IPS-20b (cell line): ENCODE data around the gene E2F3.

ENCODE experiments used
- H3K27ac ChIP-seq: one replicate; pipeline ENCODE4 v1.5.1; 2013; ENCODE audit warnings: low read length
- H3K27me3 ChIP-seq: 2 replicates; pipeline ENCODE4 v1.6.1; 2013; ENCODE audit warnings: mild to moderate bottlenecking, low read length, inconsistent platforms; ENCODE audit not compliant: insufficient read depth
- H3K36me3 ChIP-seq: 2 replicates; pipeline ENCODE4 v1.6.1; 2013; ENCODE audit warnings: low read depth, mild to moderate bottlenecking, inconsistent platforms, low read length, moderate library complexity; ENCODE audit not compliant: insufficient read depth
- H3K4me1 ChIP-seq: 2 replicates; pipeline ENCODE4 v1.6.1; 2013; ENCODE audit warnings: mild to moderate bottlenecking, control low read depth, inconsistent platforms, low read length, moderate library complexity; ENCODE audit not compliant: insufficient read depth
- H3K4me3 ChIP-seq: 2 replicates; pipeline ENCODE4 v1.5.1; 2013; ENCODE audit warnings: mild to moderate bottlenecking, low read length, inconsistent platforms
- H3K9ac ChIP-seq: 2 replicates; pipeline ENCODE4 v1.6.1; 2013; ENCODE audit warnings: low read depth, mild to moderate bottlenecking, inconsistent platforms, low read length, moderate library complexity
- H3K9me3 ChIP-seq: 2 replicates; pipeline ENCODE4 v1.6.1; 2013; ENCODE audit warnings: mild to moderate bottlenecking, low read depth, low read length, inconsistent platforms; ENCODE audit not compliant: insufficient read depth

The E2F3 gene

DNA sequence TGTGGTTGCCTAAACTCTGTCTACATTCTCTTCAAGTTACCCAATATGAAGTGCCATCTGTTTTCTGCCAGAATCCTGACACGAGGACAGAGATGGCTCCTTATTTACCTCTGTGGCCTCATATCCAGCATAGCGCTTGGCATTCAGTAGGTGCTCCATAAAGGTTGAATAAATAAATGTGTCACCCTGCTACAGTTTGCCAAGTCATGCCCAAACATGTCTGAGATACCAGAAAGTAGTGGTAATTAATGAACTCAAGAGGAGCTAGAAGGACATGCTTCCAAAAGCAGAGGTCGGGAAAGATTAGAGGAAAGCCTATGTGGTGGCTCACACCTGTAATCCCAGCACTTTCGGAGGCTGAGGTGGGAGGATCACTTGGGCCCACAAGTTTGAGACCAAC is 30.9 kb upstream of the E2F3 start:
- H3K36me3 ChIP-seq: no peaks in the 10 kb centered on the region
- no peak overlapping the region for H3K27ac ChIP-seq
- no peak overlapping the region for H3K4me3 ChIP-seq
- no peaks in the 10 kb centered on the region for H3K27me3 ChIP-seq
- H3K9ac ChIP-seq: no peak overlapping the region
- H3K9me3 ChIP-seq: no peaks in the 10 kb centered on the region
- no peaks in the 10 kb centered on the region for H3K4me1 ChIP-seq

DNA sequence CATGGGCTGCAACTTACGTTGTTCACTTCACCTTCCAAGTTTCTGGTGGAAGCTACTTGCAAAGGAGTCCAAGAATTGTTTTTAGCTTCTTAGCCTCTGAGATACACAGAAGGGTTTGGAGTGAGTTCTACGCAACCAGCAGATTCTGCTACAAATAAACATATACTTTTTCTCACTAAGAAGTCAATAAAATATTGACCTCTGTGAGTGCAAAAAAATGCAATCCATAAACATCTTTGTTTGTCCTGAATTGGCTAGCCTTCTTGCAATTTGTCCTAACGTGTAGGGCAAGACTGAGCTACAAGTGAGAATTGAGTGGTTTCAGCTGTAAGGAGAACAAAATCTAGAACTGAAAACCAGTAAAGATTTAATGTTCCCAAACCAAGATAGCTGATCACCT is 26.2 kb upstream of the E2F3 start:
- Histone ChIP-seq H3K4me1 (no peaks in the 10 kb centered on the region), H3K27me3 (no peaks in the 10 kb centered on the region), H3K36me3 (no peaks in the 10 kb centered on the region), H3K27ac (no peak overlapping the region), H3K4me3 (no peak overlapping the region), H3K9ac (no peak overlapping the region), H3K9me3 (no peaks in the 10 kb centered on the region)

DNA sequence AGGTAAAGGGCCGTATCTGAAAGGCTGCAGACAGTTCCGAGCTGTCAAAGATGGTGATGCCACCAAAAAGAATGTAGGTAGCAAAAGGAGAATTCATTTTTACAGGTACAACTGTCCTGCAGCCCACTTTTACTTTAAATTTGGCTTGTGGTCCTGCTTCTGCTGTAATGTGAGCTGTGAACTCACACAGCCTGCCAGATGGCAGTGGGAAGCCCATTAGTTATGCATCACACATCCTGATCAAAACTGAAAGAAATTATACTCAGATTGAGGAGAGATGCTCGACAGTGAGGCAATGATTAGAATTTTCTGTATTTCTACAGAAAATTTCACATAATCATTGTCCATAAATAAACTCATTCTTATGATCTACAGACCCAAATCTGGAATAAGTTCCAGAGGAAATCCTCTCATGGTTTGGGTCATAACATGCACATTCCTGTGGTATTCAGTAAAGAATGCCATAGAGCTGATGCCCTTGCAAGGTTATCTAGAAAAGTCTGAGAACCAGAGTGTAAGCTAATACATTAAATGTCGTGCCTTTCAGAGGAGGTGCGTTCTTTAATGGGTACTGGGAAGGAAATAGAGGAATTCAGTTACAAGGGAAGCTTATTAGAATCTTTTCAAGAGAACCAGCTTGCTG is 23.9 kb upstream of the E2F3 start:
- no peak overlapping the region for H3K4me3 ChIP-seq
- no peaks in the 10 kb centered on the region for H3K36me3 ChIP-seq
- H3K27me3 ChIP-seq: no peaks in the 10 kb centered on the region
- no peaks in the 10 kb centered on the region for H3K4me1 ChIP-seq
- no peak overlapping the region for H3K9ac ChIP-seq
- peaks cover 4% of the 10 kb centered on the region for H3K9me3 ChIP-seq
- H3K27ac ChIP-seq: no peak overlapping the region

DNA sequence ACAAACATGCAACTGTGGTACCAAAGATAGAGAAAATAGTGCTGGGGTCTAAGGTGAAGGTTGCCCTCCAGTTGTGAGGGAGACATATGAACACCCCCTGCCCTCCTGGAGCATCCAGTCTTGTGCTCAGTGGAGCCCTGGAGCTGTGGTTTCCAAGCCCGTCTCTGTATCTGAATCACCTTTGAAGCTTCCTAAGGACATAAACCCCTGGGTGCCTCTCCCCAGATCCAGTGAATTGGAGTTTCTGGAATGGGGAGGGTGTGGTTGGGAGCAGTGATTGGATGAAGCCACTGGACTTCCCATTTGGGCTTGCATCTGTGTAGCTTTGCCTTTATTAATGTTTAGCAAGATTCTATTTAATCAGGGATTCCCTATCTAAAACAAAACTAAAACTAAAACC is 22.4 kb upstream of the E2F3 start:
- H3K36me3 ChIP-seq: no peaks in the 10 kb centered on the region
- no peaks in the 10 kb centered on the region for H3K4me1 ChIP-seq
- H3K27me3 ChIP-seq: no peaks in the 10 kb centered on the region
- no peak overlapping the region for H3K9ac ChIP-seq
- H3K9me3 ChIP-seq: peaks cover 4% of the 10 kb centered on the region
- H3K4me3 ChIP-seq: no peak overlapping the region
- no peak overlapping the region for H3K27ac ChIP-seq

DNA sequence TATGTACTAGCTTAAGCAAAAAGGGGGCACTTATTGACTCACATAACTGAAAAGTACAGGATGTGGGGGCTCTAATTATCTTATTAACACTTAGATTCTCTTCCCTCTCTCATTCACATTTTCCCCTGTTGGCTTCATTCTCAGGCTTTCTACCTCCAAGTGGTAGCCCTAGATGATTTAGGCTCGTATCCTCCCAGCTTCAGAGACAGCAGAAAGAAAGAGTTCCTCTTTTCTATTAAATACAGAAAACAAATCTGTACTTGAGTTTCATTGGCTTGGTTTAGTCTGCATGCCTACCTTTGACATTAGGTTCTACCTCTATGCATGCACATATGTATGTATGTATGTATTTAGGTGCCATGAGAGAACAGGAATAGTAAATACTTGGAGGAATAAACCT is 15.5 kb upstream of the E2F3 start:
- Histone ChIP-seq H3K9me3 (peaks cover 3% of the 10 kb centered on the region), H3K9ac (no peak overlapping the region), H3K27ac (no peak overlapping the region), H3K36me3 (no peaks in the 10 kb centered on the region), H3K4me3 (no peak overlapping the region), H3K27me3 (no peaks in the 10 kb centered on the region), H3K4me1 (no peaks in the 10 kb centered on the region)

DNA sequence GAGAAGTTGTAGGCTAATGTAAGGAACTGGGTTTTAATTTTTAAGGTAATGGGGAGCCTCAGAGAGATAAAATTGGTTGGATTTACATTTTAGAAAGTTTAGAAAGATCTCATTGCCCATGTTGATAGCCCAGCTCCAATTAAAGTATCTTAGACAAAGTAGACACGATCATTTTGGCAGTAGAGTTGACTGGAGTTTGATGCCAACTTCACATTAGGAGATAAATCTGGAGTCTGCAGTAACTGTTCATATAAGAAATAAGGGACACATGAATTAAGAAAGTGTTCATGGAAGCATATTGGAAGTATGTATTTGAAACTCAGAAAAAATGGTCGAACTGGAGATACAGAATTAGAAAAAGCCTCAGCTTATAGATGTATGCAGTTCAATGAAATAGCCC is 12.6 kb upstream of the E2F3 start:
- no peak overlapping the region for H3K27ac ChIP-seq
- H3K4me1 ChIP-seq: no peaks in the 10 kb centered on the region
- H3K27me3 ChIP-seq: no peaks in the 10 kb centered on the region
- no peaks in the 10 kb centered on the region for H3K36me3 ChIP-seq
- H3K9me3 ChIP-seq: no peaks in the 10 kb centered on the region
- no peak overlapping the region for H3K9ac ChIP-seq
- no peak overlapping the region for H3K4me3 ChIP-seq

DNA sequence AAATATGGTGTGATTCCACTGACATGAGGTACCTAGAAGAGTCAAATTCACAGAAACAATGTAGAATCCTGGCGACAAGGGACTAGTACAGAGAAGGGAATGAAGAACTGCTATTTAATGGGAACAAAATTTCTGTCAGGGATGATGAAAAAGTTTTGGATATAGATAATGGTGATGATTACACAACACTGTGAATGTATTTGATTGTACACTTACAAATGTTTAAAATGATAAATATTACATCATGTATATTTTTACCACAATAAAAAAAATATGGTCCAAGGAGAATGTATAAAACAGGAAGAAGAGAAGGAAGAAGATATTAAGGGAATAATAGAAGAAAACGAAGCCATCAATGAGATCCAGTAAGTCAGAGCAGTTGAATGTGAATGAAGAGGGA is 8.4 kb upstream of the E2F3 start:
- Histone ChIP-seq H3K27me3 (no peaks in the 10 kb centered on the region), H3K9ac (no peak overlapping the region), H3K4me3 (no peak overlapping the region), H3K27ac (no peak overlapping the region), H3K9me3 (no peaks in the 10 kb centered on the region), H3K36me3 (no peaks in the 10 kb centered on the region), H3K4me1 (no peaks in the 10 kb centered on the region)

DNA sequence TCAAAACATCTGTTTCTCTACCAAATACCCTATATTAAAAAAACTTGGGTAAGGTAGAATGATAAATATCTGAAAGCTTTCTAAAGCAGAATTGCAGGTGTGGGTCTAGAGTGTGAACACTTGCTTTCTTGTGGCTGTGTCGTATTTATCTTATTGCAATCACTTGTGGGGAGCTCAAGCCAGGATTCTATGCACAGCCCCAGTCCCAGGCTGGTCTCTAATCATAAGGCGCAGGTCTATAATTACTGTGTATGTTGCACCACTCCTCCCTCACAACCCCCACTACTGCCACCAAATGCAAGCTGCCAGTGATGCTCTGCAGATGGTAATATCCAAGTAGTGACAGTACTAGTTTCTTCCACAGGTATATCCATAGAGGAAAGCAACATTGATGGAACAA is 2.2 kb upstream of the E2F3 start:
- Histone ChIP-seq H3K9me3 (no peaks in the 10 kb centered on the region), H3K27ac (no peak overlapping the region), H3K4me1 (no peaks in the 10 kb centered on the region), H3K27me3 (no peaks in the 10 kb centered on the region), H3K36me3 (no peaks in the 10 kb centered on the region), H3K9ac (no peak overlapping the region), H3K4me3 (no peak overlapping the region)

DNA sequence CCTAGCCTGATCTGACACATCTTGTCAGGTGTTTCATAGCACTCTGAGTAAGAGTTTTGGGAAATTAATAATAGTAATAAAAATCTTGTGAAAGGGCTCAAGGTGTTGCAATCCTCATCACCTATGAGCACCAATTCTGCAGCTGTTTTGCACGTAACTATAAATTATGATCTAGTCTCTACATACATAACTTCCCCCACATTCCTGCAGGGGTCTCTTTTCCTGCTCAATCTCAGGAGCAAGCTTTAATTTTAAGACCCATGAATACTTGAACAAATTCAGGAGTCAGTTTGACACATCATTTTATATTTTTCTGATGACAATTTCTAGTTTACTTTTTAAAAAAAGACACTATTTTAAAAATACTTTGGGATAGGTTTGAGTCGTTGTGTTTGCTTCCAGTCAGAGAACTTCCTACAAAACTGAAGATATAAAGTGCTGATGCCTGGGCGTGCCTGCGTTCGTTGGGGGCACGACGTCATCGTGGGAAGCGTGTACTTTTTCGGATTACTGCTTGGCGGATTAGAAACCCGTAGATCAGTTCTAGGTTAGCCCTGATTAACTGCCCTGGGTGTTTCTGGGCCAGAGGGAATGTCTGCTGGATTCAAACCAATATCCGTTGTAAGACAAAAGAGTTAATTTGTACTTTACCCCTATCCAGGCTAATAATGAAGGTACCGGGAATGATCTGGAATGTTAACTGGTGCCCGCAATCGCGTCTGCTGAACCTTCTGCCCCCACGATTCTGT is 1.0 kb upstream of the E2F3 start:
- Histone ChIP-seq H3K4me1 (no peaks in the 10 kb centered on the region), H3K4me3 (peak overlapping the region; percentile 76), H3K9ac (peak overlapping the region; percentile 69; the same call in 1 of the 2 replicates), H3K36me3 (no peaks in the 10 kb centered on the region), H3K9me3 (no peaks in the 10 kb centered on the region), H3K27ac (no peak overlapping the region), H3K27me3 (no peaks in the 10 kb centered on the region)

DNA sequence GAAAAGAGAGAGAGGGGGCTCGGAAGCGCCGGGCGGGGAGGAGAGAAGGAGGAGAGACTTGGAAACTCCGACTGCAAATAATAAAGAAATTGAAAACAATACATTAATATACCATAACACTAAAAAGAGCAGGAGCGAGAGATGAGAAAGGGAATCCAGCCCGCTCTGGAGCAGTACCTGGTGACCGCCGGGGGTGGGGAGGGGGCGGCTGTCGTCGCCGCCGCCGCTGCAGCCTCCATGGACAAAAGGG is 338 bp downstream of the E2F3 start:
- H3K4me3 ChIP-seq: peak overlapping the region; percentile 97
- H3K9me3 ChIP-seq: no peaks in the 10 kb centered on the region
- peaks cover 13% of the 10 kb centered on the region for H3K36me3 ChIP-seq
- no peaks in the 10 kb centered on the region for H3K27me3 ChIP-seq
- H3K4me1 ChIP-seq: no peaks in the 10 kb centered on the region
- peak overlapping the region; percentile 99 for H3K9ac ChIP-seq
- peak overlapping the region; percentile 91 for H3K27ac ChIP-seq

DNA sequence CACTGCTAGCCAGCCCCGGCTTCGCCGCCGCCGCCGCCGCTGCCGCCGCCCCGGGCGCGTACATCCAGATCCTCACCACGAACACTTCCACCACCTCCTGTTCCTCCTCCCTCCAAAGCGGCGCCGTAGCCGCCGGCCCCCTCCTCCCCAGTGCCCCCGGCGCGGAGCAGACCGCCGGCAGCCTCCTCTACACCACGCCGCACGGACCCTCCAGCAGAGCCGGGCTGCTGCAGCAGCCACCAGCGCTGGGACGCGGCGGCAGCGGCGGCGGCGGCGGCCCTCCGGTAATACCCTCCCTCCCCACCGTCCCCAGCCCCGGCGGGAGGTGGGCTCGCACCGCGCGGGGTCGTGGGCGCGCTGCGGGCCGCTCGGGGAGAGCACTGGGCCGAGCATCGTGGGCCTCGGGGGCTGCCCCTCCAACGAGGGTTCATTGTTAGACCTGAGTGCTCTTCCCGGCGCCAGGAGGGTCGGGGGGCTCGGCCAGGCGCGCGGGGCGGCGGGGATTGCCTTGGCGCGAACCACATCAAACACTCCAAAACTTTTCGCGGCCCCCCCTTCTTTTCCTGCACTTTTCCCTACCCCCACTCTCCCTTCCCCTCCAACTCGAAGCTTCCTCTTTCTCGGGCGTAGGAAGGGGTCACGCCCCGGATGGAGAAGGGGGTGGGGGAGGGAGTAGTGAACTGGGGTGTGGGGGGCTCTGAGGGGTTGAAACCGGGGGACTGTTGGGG is 827 bp downstream of the E2F3 start:
- no peaks in the 10 kb centered on the region for H3K9me3 ChIP-seq
- H3K4me3 ChIP-seq: peak overlapping the region; percentile 97
- no peaks in the 10 kb centered on the region for H3K4me1 ChIP-seq
- peak overlapping the region; percentile 99 for H3K9ac ChIP-seq
- peak overlapping the region; percentile 91 for H3K27ac ChIP-seq
- peaks cover 18% of the 10 kb centered on the region for H3K36me3 ChIP-seq
- no peaks in the 10 kb centered on the region for H3K27me3 ChIP-seq
